ENCODE results near the gene IMPA2. TPM values are rescaled to one million over a fixed set of nuclear protein-coding genes. Genes with fewer than 3 reads are reported as not detected.

The IMPA2 gene
- total and polyA plus RNA-seq, 2 of the 8 experiments (the other 6 are each of a cell fraction or from before 2014, with no cell fraction given), result 102 to 140 TPM

- H3K36me3 ChIP-seq (ENCODE audit: control insufficient read depth in 2 of 4, insufficient read depth in 4 of 4, low read length in 3 of 4), result no peaks in the 10 kb centered on the region
- FAIRE-seq (no peak), DNase-seq (ENCODE audit: low read depth in 1 of 2, low spot score in 2 of 2) (no peak)
- H3K27ac ChIP-seq (ENCODE audit: low read depth, low read length), result peak overlapping the region; percentile 94
- peaks cover 9% of the 10 kb centered on the region for H3K23me2 ChIP-seq (ENCODE audit: low read depth, low read length)
- peaks cover 0 to 10% of the 10 kb centered on the region in 2 experiments for H4K20me1 ChIP-seq (replicated peaks in 1 of 2; ENCODE audit: control insufficient read depth in 1 of 2, insufficient read depth in 2 of 2, low read length in 2 of 2)
- H3K4me1 ChIP-seq (replicated peaks in 1 of 4; ENCODE audit: control insufficient read depth in 3 of 4, insufficient read depth in 4 of 4, low read length in 3 of 4), result peaks cover 7 to 13% (median 9%) of the 10 kb centered on the region in 4 experiments
- no peak overlapping the region for H3K23ac ChIP-seq (ENCODE audit: insufficient read length)
- H4K91ac ChIP-seq (replicated peaks; ENCODE audit: insufficient read length, low read length), result peak overlapping the region; percentile 6
- H3K14ac ChIP-seq (ENCODE audit: insufficient read length), result no peak overlapping the region
- no peak overlapping the region for H2BK15ac ChIP-seq (ENCODE audit: low read length)
- H4K5ac ChIP-seq (ENCODE audit: insufficient read length, low read depth, low read length), result peak overlapping the region; percentile 60
- H3K4me3 ChIP-seq (ENCODE audit: extremely low read depth in 1 of 4, insufficient read depth in 2 of 4, low read depth in 3 of 4, low read length in 4 of 4), result peak overlapping the region; percentile 40 to 68 (median 49)
- peak overlapping the region; percentile 93 for H2BK5ac ChIP-seq (ENCODE audit: low read depth, low read length)
- H2AK5ac ChIP-seq (ENCODE audit: low read depth, low read length), result no peak overlapping the region
- H3K18ac ChIP-seq (ENCODE audit: extremely low read depth, low read length), result no peak overlapping the region
- H3K56ac ChIP-seq (replicated peaks; ENCODE audit: insufficient read length, low read depth, low read length), result peak overlapping the region; percentile 2
- peak overlapping the region; percentile 81 to 92 (median 83) for H3K9ac ChIP-seq (replicated peaks in 1 of 4; ENCODE audit: extremely low read depth in 1 of 4, low read depth in 3 of 4, low read length in 3 of 4)
- H3K4ac ChIP-seq (replicated peaks; ENCODE audit: insufficient read length, low read depth, low read length), result no peak overlapping the region
- H2BK12ac ChIP-seq (ENCODE audit: low read depth, low read length), result no peak overlapping the region
- no peak overlapping the region for H2AFZ ChIP-seq (ENCODE audit: low read length)
- H3K79me1 ChIP-seq (ENCODE audit: low read depth, low read length), result peaks cover 5% of the 10 kb centered on the region
- H3K4me2 ChIP-seq (ENCODE audit: insufficient read depth in 1 of 2, low read depth in 2 of 2, low read length in 2 of 2), result peak overlapping the region; percentile 77 to 79
- no peak overlapping the region for H2BK120ac ChIP-seq (replicated peaks; ENCODE audit: low read depth, low read length)
- no peaks in the 10 kb centered on the region for H3K27me3 ChIP-seq (replicated peaks in 1 of 4; ENCODE audit: control insufficient read depth in 3 of 4, extremely low read depth in 1 of 4, insufficient read depth in 3 of 4, low read length in 3 of 4)
- peak overlapping the region; percentile 95 for H4K8ac ChIP-seq (ENCODE audit: extremely low read depth, insufficient read depth, low read length)
- no peak overlapping the region for H2BK20ac ChIP-seq (ENCODE audit: low read length)
- 21% methylated on average over 11 of the region's 11 CpGs; no CpG with 5 or more reads in 1 of the 2 experiments for WGBS, 2 experiments (ENCODE audit: extremely low coverage in 1 of 2, insufficient coverage in 1 of 2, insufficient read length in 1 of 2, insufficient replicate concordance in 2 of 2, low coverage in 1 of 2, low lambda C conversion rate in 2 of 2, missing lambda C conversion rate in 1 of 2)
- H3K79me2 ChIP-seq (ENCODE audit: control insufficient read depth in 1 of 2, insufficient read depth in 2 of 2, low read length in 2 of 2), result peaks cover 6 to 27% of the 10 kb centered on the region in 2 experiments
- H3K9me3 ChIP-seq (ENCODE audit: insufficient read depth in 2 of 2, low read depth in 1 of 2, low read length in 1 of 2), result no peaks in the 10 kb centered on the region
- POLR2A ChIA-PET (ENCODE audit: partially characterized antibody), result interaction anchor here (0.6 to 6.4 kb wide), 12 partner anchors 11 to 646 kb away, joined by 3 to 100 read pairs (median 4); partner anchors contain the start of gene MPPE1
- CTCF ChIA-PET (ENCODE audit: partially characterized antibody), result interaction anchor here (0.7 to 4.5 kb wide), 9 partner anchors 10 to 1126 kb away, joined by 3 to 42 read pairs (median 4); no protein-coding TSS in a partner anchor
- TF ChIP-seq RNF2 (IDR thresholded peaks at IDR 0.05; ENCODE audit: borderline replicate concordance, low read depth, low read length, missing control alignments, poor library complexity, severe bottlenecking) (no peak), SP4 (IDR thresholded peaks at IDR 0.05; ENCODE audit: low read length) (no peak), TBP (IDR thresholded peaks at IDR 0.05; ENCODE audit: low read depth, low read length) (no peak), SIX5 (IDR thresholded peaks at IDR 0.05; ENCODE audit: low read depth, low read length) (no peak), ASH2L (IDR thresholded peaks at IDR 0.05; ENCODE audit: low read length) (no peak), CHD1 (IDR thresholded peaks at IDR 0.05; ENCODE audit: low read depth, low read length) (no peak), SIN3A (conservative IDR thresholded peaks at IDR 0.05 in 1 of 2, IDR thresholded peaks at IDR 0.05 in 1 of 2; ENCODE audit: low read depth in 1 of 2, low read length in 2 of 2) (no peak), BACH1 (IDR thresholded peaks at IDR 0.05; ENCODE audit: low read length) (no peak), RFX5 (IDR thresholded peaks at IDR 0.05; ENCODE audit: borderline replicate concordance, low read depth, low read length) (no peak)
Measured at GRCh38 chr18:11980163-11980493, 1.2 kb upstream of the IMPA2 start.

All from H1 (cell line).